Inferior parietal cortex (tissue), 1 donor: ENCODE data around the gene NKX1-2.

Experiments used
- DNase-seq: peaks from one replicate; pipeline ENCODE4 v3.0.0-alpha.2; 2016; ENCODE audit errors: extremely low spot score

Gene NKX1-2

GRCh38 chr10:124450012-124450782 is at the start of gene NKX1-2:
NKX1-2 (minus strand) TSS chr10:124450035; CDS start chr10:124449943, 92 bp downstream.
- no peak for DNase-seq

DNA sequence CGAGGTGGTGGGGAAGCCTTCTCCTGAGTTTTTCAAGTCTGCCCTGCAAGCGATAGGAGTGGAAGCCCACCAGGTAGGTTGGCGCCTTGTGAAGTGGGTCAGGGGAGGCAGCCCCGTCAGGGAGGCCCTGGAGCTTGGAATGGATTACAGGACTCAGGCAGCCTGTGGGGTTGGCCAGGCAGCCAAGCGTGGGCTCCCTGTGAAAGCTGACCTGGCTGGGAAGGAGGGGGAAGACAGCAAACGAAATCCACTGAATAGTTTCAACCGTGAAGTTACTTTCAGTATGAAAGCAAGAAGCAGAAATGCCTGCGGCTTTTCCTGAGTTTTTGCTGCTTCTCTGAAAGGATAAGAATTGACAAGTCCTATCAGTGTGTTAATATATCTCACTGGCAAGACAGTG is 48.2 kb upstream of the NKX1-2 start:
- DNase-seq = no peak

- no peak for DNase-seq
Measured at GRCh38 chr10:124497196-124497881, 47.5 kb upstream of the NKX1-2 start.

GRCh38 chr10:124496620-124497019 is 46.8 kb upstream of the NKX1-2 start:
- no peak for DNase-seq

- DNase-seq = no peak
Measured at GRCh38 chr10:124496150-124496549, 46.3 kb upstream of the NKX1-2 start.

GRCh38 chr10:124495725-124496124 is 45.9 kb upstream of the NKX1-2 start:
- no peak for DNase-seq

GRCh38 chr10:124495162-124495561 is 45.3 kb upstream of the NKX1-2 start:
- no peak for DNase-seq

DNA sequence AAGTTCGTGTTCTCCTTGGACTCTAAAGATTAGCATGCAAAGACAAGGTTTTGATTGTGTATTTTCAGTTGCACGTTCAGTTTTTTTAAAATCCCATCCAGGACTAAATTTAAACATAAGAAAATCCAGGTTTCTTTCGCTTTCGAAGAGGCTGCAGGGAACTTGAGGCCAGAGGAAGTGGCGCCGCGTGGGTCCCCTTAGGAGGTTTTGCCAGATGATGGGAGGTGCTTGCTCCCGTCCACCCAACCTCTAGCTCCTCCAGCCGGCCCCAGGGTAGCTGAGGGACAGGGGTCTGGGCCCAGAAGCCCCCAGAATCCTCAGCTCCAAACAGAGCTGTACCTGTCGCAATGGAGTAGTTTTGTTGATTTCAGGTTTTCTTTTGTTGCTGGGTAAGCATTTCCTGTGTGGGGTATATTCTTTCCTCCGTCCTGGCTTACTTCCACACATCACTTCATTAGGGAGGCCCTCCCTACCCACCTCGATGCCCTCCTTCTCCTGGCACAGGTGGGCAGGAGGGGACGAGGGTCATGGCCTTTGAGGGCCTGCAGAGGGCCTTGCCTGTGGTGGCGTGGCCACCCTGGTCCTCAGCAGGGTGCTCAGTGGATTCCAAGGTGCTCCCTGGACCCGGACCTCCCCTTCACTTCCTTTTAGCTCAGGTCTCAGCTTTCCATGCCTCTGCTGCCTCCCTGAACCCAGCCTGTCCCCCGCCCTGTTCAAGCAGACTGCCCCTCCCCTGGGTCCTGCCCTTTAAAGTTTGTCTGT is 44.4 kb upstream of the NKX1-2 start:
- DNase-seq = no peak

DNA sequence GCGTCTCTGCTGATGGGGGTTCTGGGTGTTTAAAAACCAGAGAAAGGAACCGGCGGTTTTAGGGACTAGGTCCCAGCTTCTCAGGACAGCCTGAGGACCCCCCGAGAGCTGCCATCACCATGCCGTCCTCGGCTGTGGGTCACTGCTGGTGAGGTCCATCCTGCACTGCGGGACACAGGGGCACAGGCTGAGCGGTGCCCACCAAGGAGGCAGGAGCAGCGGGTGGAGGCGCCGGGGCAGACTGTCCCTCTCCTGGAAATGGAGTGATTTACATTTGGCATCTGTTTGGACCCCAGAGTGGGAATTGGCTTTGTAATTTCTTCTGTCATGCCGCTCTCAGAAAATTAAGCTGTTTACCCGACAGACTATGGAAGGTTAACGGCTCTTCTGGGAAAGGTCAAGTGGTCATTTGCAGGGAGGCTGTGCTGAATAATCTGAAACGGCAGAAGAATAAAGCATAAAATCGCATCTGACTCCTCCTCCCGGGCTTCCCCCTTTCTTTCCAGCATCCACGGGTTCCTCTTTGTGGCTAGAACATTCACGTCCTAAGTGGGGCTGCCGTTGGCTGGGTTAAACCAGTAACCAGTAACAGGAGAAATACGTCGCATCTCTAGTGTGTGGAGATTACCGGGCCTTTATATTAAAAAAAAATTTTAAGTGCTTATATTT is 43.5 kb upstream of the NKX1-2 start:
- no peak for DNase-seq

GRCh38 chr10:124492266-124492665 is 42.4 kb upstream of the NKX1-2 start:
- no peak for DNase-seq

GRCh38 chr10:124491105-124491504 is 41.3 kb upstream of the NKX1-2 start:
- DNase-seq = no peak

- no peak for DNase-seq
Measured at GRCh38 chr10:124486635-124487034, 36.8 kb upstream of the NKX1-2 start.

DNA sequence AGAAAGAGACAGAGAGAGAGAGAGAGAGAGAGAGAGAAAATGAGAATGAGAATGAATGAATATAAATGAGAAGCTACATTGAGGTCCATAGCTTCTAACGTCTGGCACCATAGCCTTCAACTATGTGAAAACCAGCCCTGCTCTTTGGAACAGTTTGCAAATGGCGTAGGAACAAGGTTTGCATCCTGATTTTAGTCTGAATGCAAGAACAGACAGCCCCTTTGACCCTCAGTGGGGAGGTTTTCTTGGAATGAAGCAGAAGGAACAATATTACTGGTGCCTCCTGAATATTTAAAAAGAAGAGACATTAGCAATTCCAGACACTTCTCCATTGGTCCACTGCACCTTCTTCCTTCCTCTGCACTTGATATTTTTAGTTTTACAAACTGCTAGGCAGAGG is 34.8 kb upstream of the NKX1-2 start:
- no peak for DNase-seq

DNA sequence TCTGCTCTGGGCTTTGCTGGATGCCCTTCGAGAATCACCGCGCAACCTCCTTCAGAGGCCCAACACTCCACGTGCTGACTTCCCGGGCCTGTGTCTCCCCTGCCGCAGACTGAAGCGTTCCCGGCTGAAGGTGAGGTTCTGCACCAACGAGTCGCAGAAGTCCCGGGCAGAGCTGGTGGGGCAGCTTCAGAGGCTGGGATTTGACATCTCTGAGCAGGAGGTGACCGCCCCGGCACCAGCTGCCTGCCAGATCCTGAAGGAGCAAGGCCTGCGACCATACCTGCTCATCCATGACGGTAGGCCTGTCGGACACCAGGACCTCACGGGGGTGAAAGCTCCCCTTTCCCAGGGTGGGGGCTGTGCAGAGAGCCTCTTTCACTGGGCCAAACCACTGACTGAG is 34.2 kb upstream of the NKX1-2 start:
- no peak for DNase-seq

DNA sequence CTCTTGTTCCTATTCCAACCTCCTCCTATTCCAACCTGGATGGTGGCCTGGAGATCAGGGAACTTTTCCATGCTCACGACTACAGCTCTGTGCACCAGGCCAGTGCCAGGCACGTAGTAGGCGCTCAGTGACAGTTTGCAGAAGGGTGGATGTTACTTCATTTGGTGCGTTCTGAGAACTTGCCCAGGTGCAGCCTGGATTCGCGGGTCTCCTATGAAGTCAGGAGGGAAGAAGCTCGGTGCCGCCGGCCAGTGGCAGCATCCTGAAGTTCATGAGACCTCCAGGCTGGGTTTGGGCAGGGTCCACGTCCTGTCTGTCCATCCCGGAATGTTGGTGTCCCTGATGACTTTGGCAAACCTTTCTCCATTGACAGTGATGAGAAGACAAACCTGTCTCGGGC is 33.0 kb upstream of the NKX1-2 start:
- no peak for DNase-seq

DNA sequence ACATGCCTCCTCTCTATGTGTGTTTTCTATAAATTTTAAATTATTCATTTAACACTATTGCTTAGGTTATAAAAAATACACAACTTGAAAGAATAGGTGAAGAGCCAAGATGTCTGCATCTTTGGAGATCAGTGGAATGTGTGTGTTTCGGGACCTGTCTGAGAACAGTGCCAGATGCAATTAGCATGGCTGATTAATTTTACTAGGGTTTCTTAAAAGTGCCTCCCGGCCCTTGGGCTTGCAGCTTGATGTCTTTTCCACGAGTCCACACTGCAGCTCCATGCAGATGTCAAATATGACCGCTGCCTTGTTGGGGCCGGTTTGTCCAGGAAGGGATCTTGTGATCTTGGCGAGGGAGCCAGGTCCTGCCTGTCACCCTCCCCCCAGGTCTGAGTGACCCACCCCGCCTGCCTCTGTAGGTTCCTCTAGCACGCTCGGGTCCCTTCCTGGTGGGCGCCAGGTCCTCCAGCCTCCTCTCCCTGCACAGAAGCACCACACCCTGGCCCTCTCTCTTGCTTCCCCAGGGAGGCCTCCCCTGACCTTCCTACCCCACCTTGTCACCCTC is 32.5 kb upstream of the NKX1-2 start:
- no peak for DNase-seq

DNA sequence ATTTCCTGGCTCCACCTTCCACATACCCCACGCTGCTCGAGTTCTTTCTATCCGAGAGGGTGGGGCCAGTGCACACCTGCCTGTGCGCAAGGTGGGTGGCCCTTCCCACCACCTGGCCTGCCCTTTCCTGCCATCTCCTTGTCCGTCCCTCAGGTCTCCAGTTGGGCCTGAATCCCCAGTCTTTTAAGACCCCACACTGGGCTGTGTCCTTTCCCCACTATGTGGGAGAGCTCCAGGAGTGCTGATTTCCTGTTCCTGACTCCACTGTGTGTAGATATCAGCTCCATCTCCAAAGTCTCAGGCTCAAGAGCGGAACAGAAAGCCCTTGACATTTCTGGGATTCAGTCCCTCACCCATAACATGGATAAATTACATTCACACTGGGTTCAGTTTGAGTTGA is 31.9 kb upstream of the NKX1-2 start:
- DNase-seq = no peak

- no peak for DNase-seq
Measured at GRCh38 chr10:124480860-124481259, 31.0 kb upstream of the NKX1-2 start.

- no peak for DNase-seq
Measured at GRCh38 chr10:124478515-124478914, 28.7 kb upstream of the NKX1-2 start.

- DNase-seq = no peak
Measured at GRCh38 chr10:124477614-124478363, 28.0 kb upstream of the NKX1-2 start.
